Measurements from ENCODE around the gene ARL15.

ARL15 gene

GRCh38 chr5:54242297-54242696, 68.1 kb downstream of the ARL15 start:
- TF ChIP-seq CTCF (IDR thresholded peaks at IDR 0.05; ENCODE audit: insufficient read depth, low read depth, low read length, missing control alignments) = no peak
- no peak overlapping the region for H3K4me3 ChIP-seq (ENCODE audit: low read length)
- DNase-seq (ENCODE audit: low read depth) = no peak

- peak; percentile 40 for DNase-seq (ENCODE audit: low read depth)
- peak; percentile 42 for TF ChIP-seq CTCF (IDR thresholded peaks at IDR 0.05; ENCODE audit: insufficient read depth, low read depth, low read length, missing control alignments)
- H3K4me3 ChIP-seq (ENCODE audit: low read length) = no peak overlapping the region
Measured at GRCh38 chr5:54234304-54234933, 76.0 kb downstream of the ARL15 start.

GRCh38 chr5:54230936-54231685, 79.3 kb downstream of the ARL15 start:
- H3K4me3 ChIP-seq (ENCODE audit: low read length) = no peak overlapping the region
- TF ChIP-seq CTCF (IDR thresholded peaks at IDR 0.05; ENCODE audit: insufficient read depth, low read depth, low read length, missing control alignments) = no peak
- DNase-seq (ENCODE audit: low read depth) = no peak

GRCh38 chr5:54229041-54229780, 81.2 kb downstream of the ARL15 start:
- no peak overlapping the region for H3K4me3 ChIP-seq (ENCODE audit: low read length)
- DNase-seq (ENCODE audit: low read depth) = peak; percentile 69
- TF ChIP-seq CTCF (IDR thresholded peaks at IDR 0.05; ENCODE audit: insufficient read depth, low read depth, low read length, missing control alignments) = peak; percentile 93

- DNase-seq (ENCODE audit: low read depth) = no peak
- H3K4me3 ChIP-seq (ENCODE audit: low read length) = no peak overlapping the region
- no peak for TF ChIP-seq CTCF (IDR thresholded peaks at IDR 0.05; ENCODE audit: insufficient read depth, low read depth, low read length, missing control alignments)
Measured at GRCh38 chr5:54227759-54228158, 82.6 kb downstream of the ARL15 start.

- no peak overlapping the region for H3K4me3 ChIP-seq (ENCODE audit: low read length)
- DNase-seq (ENCODE audit: low read depth) = peak; percentile 77
- TF ChIP-seq CTCF (IDR thresholded peaks at IDR 0.05; ENCODE audit: insufficient read depth, low read depth, low read length, missing control alignments) = no peak
Measured at GRCh38 chr5:54227109-54227508, 83.3 kb downstream of the ARL15 start.
